Activated CD4-positive, alpha-beta T cell treated with anti-CD3 and anti-CD28 coated beads, Interleukin-2, amount 50 U/mL, for 48 hours (primary cell): ENCODE measurements around the gene CDO1.
"Not testable (repeated sequence)": the region's sequence is repeated elsewhere in the genome, so short reads cannot be mapped to it uniquely, and the experiment has no call there.

ENCODE experiments used
- DNase-seq, 2 experiments: peaks; one replicate each; pipeline ENCODE4 v3.0.0-alpha.2; 2020

The CDO1 gene

GRCh38 chr5:115829913-115830312 lies 13.5 kb upstream of the CDO1 start:
- DNase-seq: no peak

GRCh38 chr5:115825948-115826347 lies 9.5 kb upstream of the CDO1 start:
- DNase-seq: no peak

- not testable (repeated sequence) for DNase-seq
Measured at GRCh38 chr5:115824983-115825382, 8.5 kb upstream of the CDO1 start.

GRCh38 chr5:115820846-115821245 lies 4.4 kb upstream of the CDO1 start:
- DNase-seq: no peak

- DNase-seq: no peak
Measured at GRCh38 chr5:115818821-115819220, 2.4 kb upstream of the CDO1 start.

GRCh38 chr5:115817386-115817785 lies 927 bp upstream of the CDO1 start:
- DNase-seq: no peak

- DNase-seq: no peak
Measured at GRCh38 chr5:115815693-115816225, 700 bp downstream of the CDO1 start.

GRCh38 chr5:115815006-115815692 lies 1.3 kb downstream of the CDO1 start:
- DNase-seq: no peak

- no peak for DNase-seq
Measured at GRCh38 chr5:115813719-115814118, 2.7 kb downstream of the CDO1 start.

GRCh38 chr5:115812372-115812771 lies 4.1 kb downstream of the CDO1 start:
- DNase-seq: no peak

- no peak for DNase-seq
Measured at GRCh38 chr5:115811406-115811805, 5.1 kb downstream of the CDO1 start.

GRCh38 chr5:115810761-115811160 lies 5.7 kb downstream of the CDO1 start:
- no peak for DNase-seq

- no peak for DNase-seq
Measured at GRCh38 chr5:115809946-115810345, 6.5 kb downstream of the CDO1 start.

GRCh38 chr5:115808066-115808465 lies 8.4 kb downstream of the CDO1 start:
- not testable (repeated sequence) for DNase-seq

- no peak for DNase-seq
Measured at GRCh38 chr5:115807654-115808052, 8.8 kb downstream of the CDO1 start.

- no peak for DNase-seq
Measured at GRCh38 chr5:115806986-115807653, 9.3 kb downstream of the CDO1 start.

- no peak for DNase-seq
Measured at GRCh38 chr5:115801984-115802383, 14.5 kb downstream of the CDO1 start.

GRCh38 chr5:115801152-115801551 lies 15.3 kb downstream of the CDO1 start:
- DNase-seq: no peak

GRCh38 chr5:115800108-115800507 lies 16.4 kb downstream of the CDO1 start:
- DNase-seq: no peak

GRCh38 chr5:115798252-115798651 lies 18.2 kb downstream of the CDO1 start:
- DNase-seq: no peak

GRCh38 chr5:115796656-115797055 lies 19.8 kb downstream of the CDO1 start:
- DNase-seq: no peak

- DNase-seq: no peak
Measured at GRCh38 chr5:115795700-115796099, 20.8 kb downstream of the CDO1 start.

GRCh38 chr5:115788440-115788839 lies 28.0 kb downstream of the CDO1 start:
- no peak for DNase-seq

GRCh38 chr5:115787426-115787825 lies 29.0 kb downstream of the CDO1 start:
- DNase-seq: no peak
